K562 (cell line): ENCODE results near the gene RBBP8. TPM values are rescaled to one million over a fixed set of nuclear protein-coding genes. Genes with fewer than 3 reads are reported as not detected.

Experiments
- ATAC-seq: fragments of 200-7000 bp; cut with Tn5 transposase; 3 replicates; pipeline ENCODE4 v1.9.1; 2020; ENCODE audit warnings: moderate library complexity
- BruUV-seq: library from RNA; stranded (reverse); fragments of 400-500 nt; replicated peaks from 2 replicates; lab custom pipeline; 2021; lab: Mats Ljungman, UMichigan
- CTCF ChIA-PET: fragments of 300-600 bp; formaldehyde crosslinking; extraction: SDS; loops from one replicate; lab custom pipeline; 2021; ENCODE audit warnings: low intra/inter-chr PET ratio; lab: Yijun Ruan, JAX
- POLR2A ChIA-PET: fragments of 300-600, 350-650 bp; sonication (Branson Sonifier 250); formaldehyde crosslinking; extraction: SDS; loops from one replicate; lab custom pipeline; 2021; ENCODE audit warnings: antibody characterized with exemption, inconsistent platforms; lab: Yijun Ruan, JAX
- DNase-seq, 4 experiments: peaks; one replicate each; pipeline versions ENCODE4 v3.0.0 to v3.0.0-alpha.2; 2011 to 2018; ENCODE audit warnings: low spot score in 3 of 4, mixed read lengths in 3 of 4; ENCODE audit errors: extremely low read depth in 1 of 4
- FAIRE-seq: peaks from 2 replicates; lab custom pipeline; 2011; peaks lifted over from hg19 to GRCh38; lab: Jason Lieb, UNC
- H2AFZ ChIP-seq: 2 replicates; pipeline ENCODE4 v1.6.0; 2011; ENCODE audit warnings: low read depth, low read length, control low read depth, inconsistent platforms
- H3K27ac ChIP-seq: fragments of 200-600 bp; 3 replicates; pipeline ENCODE4 v1.8.0; 2011; ENCODE audit warnings: low read depth, mild to moderate bottlenecking, control low read depth, inconsistent platforms, low read length, moderate library complexity, mixed read lengths; ENCODE audit errors: extremely low read depth
- H3K27me3 ChIP-seq, 2 experiments: fragments of 300-600 bp in 1 of 2; 2 replicates in 1 of 2; 3 replicates in 1 of 2; pipeline versions ENCODE4 v1.6.0 to v1.8.0; 2011; ENCODE audit warnings: inconsistent platforms in 2 of 2, low read length in 2 of 2, mild to moderate bottlenecking in 1 of 2, mixed read lengths in 1 of 2, moderate library complexity in 1 of 2; ENCODE audit not compliant: control insufficient read depth in 2 of 2, insufficient read depth in 2 of 2
- H3K36me3 ChIP-seq: fragments of 300-600 bp; 3 replicates; pipeline ENCODE4 v1.8.0; 2011; ENCODE audit warnings: mild to moderate bottlenecking, low read length, inconsistent platforms; ENCODE audit not compliant: control insufficient read depth, insufficient read depth
- H3K4me1 ChIP-seq, 2 experiments: fragments of 200-600 bp in 1 of 2; replicated peaks in 1 of 2; 2 replicates in 1 of 2; 3 replicates in 1 of 2; pipeline versions ENCODE4 v1.5.1 to v1.8.0; 2011; ENCODE audit warnings: inconsistent platforms in 2 of 2, low read length in 2 of 2, mild to moderate bottlenecking in 1 of 2, mixed read lengths in 1 of 2, moderate library complexity in 1 of 2; ENCODE audit not compliant: control insufficient read depth in 2 of 2, insufficient read depth in 2 of 2
- H3K4me2 ChIP-seq: 2 replicates; pipeline ENCODE4 v1.6.1; 2011; ENCODE audit warnings: low read length, control low read depth, inconsistent platforms, mixed read lengths; ENCODE audit not compliant: insufficient read depth
- H3K4me3 ChIP-seq: fragments of 200-600 bp; sonication (generic), shearing (Covaris generic); 2 replicates; pipeline ENCODE4 v1.5.1; 2016; ENCODE audit warnings: control low read depth, inconsistent platforms
- H3K79me2 ChIP-seq: fragments of 200-600 bp; 3 replicates; pipeline ENCODE4 v1.8.0; 2011; ENCODE audit warnings: low read length, inconsistent platforms; ENCODE audit not compliant: control insufficient read depth, insufficient read depth
- H3K9ac ChIP-seq, 2 experiments: 2 replicates each; pipeline versions ENCODE4 v1.6.0 to v1.6.1; 2011; ENCODE audit warnings: low read depth in 2 of 2, low read length in 2 of 2, control low read depth in 1 of 2, inconsistent platforms in 1 of 2, mild to moderate bottlenecking in 1 of 2, mixed read lengths in 1 of 2; ENCODE audit not compliant: insufficient read depth in 1 of 2
- H3K9me1 ChIP-seq: one replicate; pipeline ENCODE4 v1.6.0; 2011; ENCODE audit warnings: inconsistent platforms, mild to moderate bottlenecking, low read length, moderate library complexity; ENCODE audit not compliant: control insufficient read depth, insufficient read depth
- H3K9me3 ChIP-seq: replicated peaks from 2 replicates; pipeline ENCODE4 v1.5.1; 2011; ENCODE audit warnings: low read depth, low read length, inconsistent platforms; ENCODE audit not compliant: control insufficient read depth, insufficient read depth
- H4K20me1 ChIP-seq: replicated peaks from 2 replicates; pipeline ENCODE4 v1.6.1; 2011; ENCODE audit warnings: low read length, inconsistent platforms, mixed read lengths; ENCODE audit not compliant: control insufficient read depth, insufficient read depth
- CBFB ChIP-seq: sonication (generic); formaldehyde crosslinking; IDR thresholded peaks from 2 replicates; pipeline ENCODE4 v1.4.0; 2020; ENCODE audit warnings: mild to moderate bottlenecking, missing genetic modification reagents
- ETV5 ChIP-seq: sonication (generic); formaldehyde crosslinking; IDR thresholded peaks from 2 replicates; pipeline ENCODE4 v1.4.0; 2020; ENCODE audit warnings: low read depth, mild to moderate bottlenecking, missing genetic modification reagents
- GMEB1 ChIP-seq: fragments of 250-450 bp; sonication (Bioruptor Pico); IDR thresholded peaks from 2 replicates; pipeline ENCODE4 v1.4.0; 2020; ENCODE audit warnings: mild to moderate bottlenecking
- MCM3 ChIP-seq: fragments of 450-650 bp; IDR thresholded peaks from 2 replicates; pipeline ENCODE4 v1.6.1; 2016
- MYBL2 ChIP-seq, 2 experiments: fragments of 450-650 bp in 1 of 2; sonication (generic) in 1 of 2; formaldehyde crosslinking in 1 of 2; IDR thresholded peaks; 2 replicates each; pipeline versions ENCODE4 v1.6.1 to v1.8.1; 2017 to 2022; ENCODE audit warnings: borderline replicate concordance in 1 of 2, inconsistent platforms in 1 of 2, low read depth in 1 of 2, mild to moderate bottlenecking in 1 of 2, missing genetic modification reagents in 1 of 2, moderate library complexity in 1 of 2
- MYC ChIP-seq, 2 experiments: fragments of 250-450 bp in 1 of 2; sonication (Bioruptor Pico) in 1 of 2; IDR thresholded peaks; 2 replicates each; pipeline versions ENCODE4 v1.5.1 to v1.6.1; 2012 to 2021; ENCODE audit warnings: low read depth in 2 of 2, borderline replicate concordance in 1 of 2, improper control_type of control experiment in 1 of 2, low read length in 1 of 2, mild to moderate bottlenecking in 1 of 2, moderate library complexity in 1 of 2
- PHB ChIP-seq: fragments of 250-450 bp; sonication (Bioruptor Pico); IDR thresholded peaks from 2 replicates; pipeline ENCODE4 v1.5.0; 2021
- PHB2 ChIP-seq: fragments of 450-650 bp; IDR thresholded peaks from 2 replicates; pipeline ENCODE4 v1.6.1; 2017; ENCODE audit warnings: low read depth
- STAT5B ChIP-seq: fragments of 250-450 bp; sonication (Bioruptor Pico); IDR thresholded peaks from 2 replicates; pipeline ENCODE4 v1.8.0; 2021; ENCODE audit warnings: mild to moderate bottlenecking, inconsistent platforms
- ZNF316 ChIP-seq: fragments of 450-650 bp; IDR thresholded peaks from 2 replicates; pipeline ENCODE4 v1.6.1; 2016
- ZNF589 ChIP-seq: fragments of 200-800 bp; sonication (Bioruptor generic); IDR thresholded peaks from 2 replicates; pipeline ENCODE4 v1.6.1; 2016; ENCODE audit warnings: low read depth, missing genetic modification characterization, missing compliant biosample characterization
- ZSCAN29 ChIP-seq: fragments of 450-650 bp; IDR thresholded peaks from 2 replicates; pipeline ENCODE4 v1.6.1; 2017
- whole genome bisulfite sequencing: fragments of 100-300 bp; shearing (Covaris generic); methylation state at CpG from one replicate; pipeline ENCODE4 v1.1.6; 2016; ENCODE audit warnings: low coverage, mixed read lengths; ENCODE audit not compliant: insufficient coverage; ENCODE audit errors: missing lambda C conversion rate; 5-methylcytosine and 5-hydroxymethylcytosine counted together
- in situ Hi-C: fragments of 300-500 bp; cut with MboI; formaldehyde crosslinking; loops from 4 replicates; pipeline ENCODE4 v1.15.0; 2018; ENCODE audit warnings: inconsistent platforms, mixed read lengths
- intact Hi-C: fragments of 100-400 bp; cut with micrococcal nuclease; formaldehyde crosslinking; loops from 2 replicates; pipeline ENCODE4 v1.14.2; 2022
- polyA plus RNA-seq, 8 experiments: library from polyadenylated mRNA; depleted of rRNA in 4 of 8; stranded (reverse) in 5 of 8; unstranded in 3 of 8; fragments of >200 nt; fragmentation: Nextera tagmentation in 2 of 8; fragmentation: Illumina TruSeq in 1 of 8; extraction: Ambion mirVana in 2 of 8; extraction: Trizol in 1 of 8; gene quantifications; 2 replicates each; pipeline versions ENCODE4 v1.2.1 to v1.2.3, GENCODE V29; 2011 to 2014; ENCODE audit warnings: inconsistent platforms in 1 of 8, missing spikeins in 1 of 8
- total RNA-seq, 7 experiments: library from RNA; depleted of rRNA in 6 of 7; stranded (reverse); fragments of >200 nt in 6 of 7; fragmentation: Illumina TruSeq in 2 of 7; extraction: Trizol in 2 of 7; gene quantifications; 2 replicates each; pipeline versions ENCODE4 v1.2.1 to v1.2.3, GENCODE V29; 2011 to 2021; ENCODE audit warnings: low replicate concordance in 1 of 7

Gene RBBP8
- total and polyA plus RNA-seq, 9 of the 15 experiments (the other 6 are each of a cell fraction or from before 2014, with no cell fraction given): 28.4 to 63.1 (median 48.9) TPM

- peaks cover 42% of the 10 kb centered on the region for H3K79me2 ChIP-seq
- TF ChIP-seq MYC (IDR thresholded peaks at IDR 0.05; ENCODE audit: low read depth, low read length) (no peak), MYC (CRISPR knock-in tag; IDR thresholded peaks at IDR 0.05; ENCODE audit: borderline replicate concordance, low read depth) (no peak), STAT5B (CRISPR knock-in tag) (no peak), ETV5 (CRISPR knock-in tag) (peak; percentile 60; the same call in 1 of the 2 replicates), PHB (no peak), ZSCAN29 (0 out of 2 replicates have a peak, but pooled peaks have one; percentile 20), CBFB (0 out of 2 replicates have a peak, but pooled peaks have one; percentile 42), ZNF316 (no peak), PHB2 (no peak), MYBL2 (IDR thresholded peaks at IDR 0.05; ENCODE audit: low read depth) (no peak), MYBL2 (CRISPR knock-in tag; IDR thresholded peaks at IDR 0.05; ENCODE audit: borderline replicate concordance) (no peak), ZNF589 (0 out of 2 replicates have a peak, but pooled peaks have one; percentile 24), GMEB1 (CRISPR knock-in tag) (no peak), MCM3 (no peak)
Measured at GRCh38 chr18:22933966-22934423, 867 bp downstream of the RBBP8 start.

More at GRCh38 chr18:22933966-22934423, 867 bp downstream of the RBBP8 start:
- POLR2A ChIA-PET: interaction anchor here (0.7 to 1.5 kb wide), 5 partner anchors 8 to 488 kb away, joined by 3 to 8 read pairs (median 4); no protein-coding TSS in a partner anchor
- Histone ChIP-seq H3K9me3 (no peaks in the 10 kb centered on the region), H3K4me3 (peak overlapping the region; percentile 79), H2AFZ (peak overlapping the region; percentile 96), H3K9me1 (no peaks in the 10 kb centered on the region), H3K27me3 (no peaks in the 10 kb centered on the region), H3K4me2 (peak overlapping the region; percentile 99), H4K20me1 (no peaks in the 10 kb centered on the region), H3K9ac (peak overlapping the region; percentile 89 to 96), H3K4me1 (peaks cover 5 to 16% of the 10 kb centered on the region in 2 experiments; a peak in 3 of 5 replicates), H3K27ac (peak overlapping the region; percentile 86), H3K36me3 (peaks cover 26% of the 10 kb centered on the region)
- FAIRE-seq (no peak), DNase-seq (peak in 1 of 4 experiments; percentile 15), ATAC-seq (no peak; the same call in 1 of the 3 replicates)
- CTCF ChIA-PET: no interaction called here
- BruUV-seq: no TSS peak
- intact Hi-C loops: loop anchor here (5.0 to 10.0 kb wide), 2 partner anchors 38 to 141 kb away; no protein-coding TSS in a partner anchor
- WGBS: under 1% methylated on average over 16 of the region's 16 CpGs
- in situ Hi-C loops: no loop called here
